WTC11 (cell line): ENCODE data around the gene SETX. TPM values are rescaled to one million over a fixed set of nuclear protein-coding genes. Genes with fewer than 3 reads are reported as not detected.
A peak's percentile ranks its signal among the peaks of the same experiment; 100 is the strongest.

Source experiments
- ATF3 ChIP-seq: sonication (generic); formaldehyde crosslinking; conservative IDR thresholded peaks from 2 replicates; pipeline ENCODE4 v1.8.1; 2022; ENCODE audit warnings: mild to moderate bottlenecking, missing genetic modification reagents
- ATF6 ChIP-seq: sonication (generic); formaldehyde crosslinking; IDR thresholded peaks from 2 replicates; pipeline ENCODE4 v1.8.1; 2023; ENCODE audit warnings: mild to moderate bottlenecking, missing genetic modification reagents
- CREM ChIP-seq: sonication (generic); formaldehyde crosslinking; IDR thresholded peaks from 2 replicates; pipeline ENCODE4 v1.8.1; 2022; ENCODE audit warnings: mild to moderate bottlenecking, missing genetic modification reagents, moderate library complexity
- FOXP1 ChIP-seq: sonication (generic); formaldehyde crosslinking; IDR thresholded peaks from 2 replicates; pipeline ENCODE4 v1.8.0; 2022; ENCODE audit warnings: missing genetic modification reagents, mild to moderate bottlenecking, moderate library complexity, borderline replicate concordance
- HMGXB4 ChIP-seq: sonication (generic); formaldehyde crosslinking; IDR thresholded peaks from 2 replicates; pipeline ENCODE4 v1.8.1; 2023; ENCODE audit warnings: mild to moderate bottlenecking, moderate library complexity, missing genetic modification reagents
- MXD4 ChIP-seq: fragments of 250-450 bp; sonication (Bioruptor Pico); IDR thresholded peaks from 2 replicates; pipeline ENCODE4 v1.8.0; 2021; ENCODE audit warnings: mild to moderate bottlenecking, moderate library complexity, borderline replicate concordance
- NFYB ChIP-seq: sonication (generic); formaldehyde crosslinking; conservative IDR thresholded peaks from 2 replicates; pipeline ENCODE4 v1.8.0; 2022; ENCODE audit warnings: low read depth, missing genetic modification reagents
- NR2C2 ChIP-seq: sonication (generic); formaldehyde crosslinking; IDR thresholded peaks from 2 replicates; pipeline ENCODE4 v1.8.0; 2022; ENCODE audit warnings: mild to moderate bottlenecking, missing genetic modification reagents
- PRDM15 ChIP-seq: sonication (generic); formaldehyde crosslinking; IDR thresholded peaks from 2 replicates; pipeline ENCODE4 v1.8.0; 2022; ENCODE audit warnings: missing genetic modification reagents
- PRRX2 ChIP-seq: fragments of 250-450 bp; sonication (Bioruptor Pico); IDR thresholded peaks from 2 replicates; pipeline ENCODE4 v1.8.0; 2021; ENCODE audit warnings: mild to moderate bottlenecking
- SOX15 ChIP-seq: fragments of 250-450 bp; sonication (Bioruptor Pico); IDR thresholded peaks from 2 replicates; pipeline ENCODE4 v1.9.0; 2021; ENCODE audit warnings: mild to moderate bottlenecking
- SP1 ChIP-seq: sonication (generic); formaldehyde crosslinking; conservative IDR thresholded peaks from 2 replicates; pipeline ENCODE4 v1.8.1; 2022; ENCODE audit warnings: missing genetic modification reagents
- TCF7 ChIP-seq: sonication (generic); formaldehyde crosslinking; IDR thresholded peaks from 2 replicates; pipeline ENCODE4 v1.8.0; 2022; ENCODE audit warnings: mild to moderate bottlenecking, low read depth, missing genetic modification reagents, moderate library complexity
- ZNF121 ChIP-seq: sonication (generic); formaldehyde crosslinking; IDR thresholded peaks from 2 replicates; pipeline ENCODE4 v1.8.0; 2023; ENCODE audit warnings: missing genetic modification reagents
- ZNF138 ChIP-seq: sonication (generic); formaldehyde crosslinking; conservative IDR thresholded peaks from 2 replicates; pipeline ENCODE4 v1.8.1; 2022; ENCODE audit warnings: mild to moderate bottlenecking, moderate library complexity, missing genetic modification reagents
- ZNF219 ChIP-seq: sonication (generic); formaldehyde crosslinking; IDR thresholded peaks from 2 replicates; pipeline ENCODE4 v1.8.0; 2023; ENCODE audit warnings: missing genetic modification reagents, mild to moderate bottlenecking, borderline replicate concordance
- ZNF281 ChIP-seq: sonication (generic); formaldehyde crosslinking; IDR thresholded peaks from 2 replicates; pipeline ENCODE4 v1.8.0; 2023; ENCODE audit warnings: mild to moderate bottlenecking, missing genetic modification reagents
- total RNA-seq: library from RNA; stranded (reverse); gene quantifications from 3 replicates; pipeline ENCODE4 v1.2.3, GENCODE V29; 2021
- TF ChIP-seq, protein P1 (sequence below): sonication (generic); formaldehyde crosslinking; IDR thresholded peaks from 2 replicates; pipeline ENCODE4 v1.8.0; 2022; ENCODE audit warnings: mild to moderate bottlenecking, missing genetic modification reagents
- TF ChIP-seq, protein P2 (sequence below): sonication (generic); formaldehyde crosslinking; IDR thresholded peaks from 2 replicates; pipeline ENCODE4 v1.8.1; 2022; ENCODE audit warnings: low read depth, mild to moderate bottlenecking, moderate library complexity, missing genetic modification reagents, borderline replicate concordance
- TF ChIP-seq, protein P3 (sequence below): sonication (generic); formaldehyde crosslinking; IDR thresholded peaks from 2 replicates; pipeline ENCODE4 v1.8.1; 2022; ENCODE audit warnings: missing genetic modification reagents, borderline replicate concordance

SETX gene
- total RNA-seq, 1 experiment from 2014 or later: 30.1 TPM

DNA sequence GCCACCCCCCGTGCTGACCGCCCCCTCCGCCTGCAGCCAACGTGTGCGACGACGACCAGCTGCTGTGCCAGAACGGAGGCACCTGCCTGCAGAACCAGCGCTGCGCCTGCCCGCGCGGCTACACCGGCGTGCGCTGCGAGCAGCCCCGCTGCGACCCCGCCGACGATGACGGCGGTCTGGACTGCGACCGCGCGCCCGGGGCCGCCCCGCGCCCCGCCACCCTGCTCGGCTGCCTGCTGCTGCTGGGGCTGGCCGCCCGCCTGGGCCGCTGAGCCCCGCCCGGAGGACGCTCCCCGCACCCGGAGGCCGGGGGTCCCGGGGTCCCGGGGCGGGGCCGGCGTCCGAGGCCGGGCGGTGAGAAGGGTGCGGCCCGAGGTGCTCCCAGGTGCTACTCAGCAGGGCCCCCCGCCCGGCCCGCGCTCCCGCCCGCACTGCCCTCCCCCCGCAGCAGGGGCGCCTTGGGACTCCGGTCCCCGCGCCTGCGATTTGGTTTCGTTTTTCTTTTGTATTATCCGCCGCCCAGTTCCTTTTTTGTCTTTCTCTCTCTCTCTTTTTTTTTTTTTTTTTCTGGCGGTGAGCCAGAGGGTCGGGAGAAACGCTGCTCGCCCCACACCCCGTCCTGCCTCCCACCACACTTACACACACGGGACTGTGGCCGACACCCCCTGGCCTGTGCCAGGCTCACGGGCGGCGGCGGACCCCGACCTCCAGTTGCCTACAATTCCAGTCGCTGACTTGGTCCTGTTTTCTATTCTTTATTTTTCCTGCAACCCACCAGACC is 112.8 kb downstream of the SETX start (continued):
- no peak for TF ChIP-seq ZNF281 (CRISPR knock-in tag)
- no peak for TF ChIP-seq PRDM15 (CRISPR knock-in tag)
- no peak for TF ChIP-seq NR2C2 (CRISPR knock-in tag)
- TF ChIP-seq, protein P1, sequence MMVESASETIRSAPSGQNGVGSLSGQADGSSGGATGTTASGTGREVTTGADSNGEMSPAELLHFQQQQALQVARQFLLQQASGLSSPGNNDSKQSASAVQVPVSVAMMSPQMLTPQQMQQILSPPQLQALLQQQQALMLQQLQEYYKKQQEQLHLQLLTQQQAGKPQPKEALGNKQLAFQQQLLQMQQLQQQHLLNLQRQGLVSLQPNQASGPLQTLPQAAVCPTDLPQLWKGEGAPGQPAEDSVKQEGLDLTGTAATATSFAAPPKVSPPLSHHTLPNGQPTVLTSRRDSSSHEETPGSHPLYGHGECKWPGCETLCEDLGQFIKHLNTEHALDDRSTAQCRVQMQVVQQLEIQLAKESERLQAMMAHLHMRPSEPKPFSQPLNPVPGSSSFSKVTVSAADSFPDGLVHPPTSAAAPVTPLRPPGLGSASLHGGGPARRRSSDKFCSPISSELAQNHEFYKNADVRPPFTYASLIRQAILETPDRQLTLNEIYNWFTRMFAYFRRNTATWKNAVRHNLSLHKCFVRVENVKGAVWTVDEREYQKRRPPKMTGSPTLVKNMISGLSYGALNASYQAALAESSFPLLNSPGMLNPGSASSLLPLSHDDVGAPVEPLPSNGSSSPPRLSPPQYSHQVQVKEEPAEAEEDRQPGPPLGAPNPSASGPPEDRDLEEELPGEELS (CRISPR knock-in tag): peak; percentile 67
- 0 out of 2 replicates have a peak, but pooled peaks have one; percentile 31 for TF ChIP-seq SP1
- no peak for TF ChIP-seq MXD4 (CRISPR knock-in tag)
- no peak for TF ChIP-seq ATF6 (CRISPR knock-in tag)
- TF ChIP-seq HMGXB4: no peak
- TF ChIP-seq, protein P2, sequence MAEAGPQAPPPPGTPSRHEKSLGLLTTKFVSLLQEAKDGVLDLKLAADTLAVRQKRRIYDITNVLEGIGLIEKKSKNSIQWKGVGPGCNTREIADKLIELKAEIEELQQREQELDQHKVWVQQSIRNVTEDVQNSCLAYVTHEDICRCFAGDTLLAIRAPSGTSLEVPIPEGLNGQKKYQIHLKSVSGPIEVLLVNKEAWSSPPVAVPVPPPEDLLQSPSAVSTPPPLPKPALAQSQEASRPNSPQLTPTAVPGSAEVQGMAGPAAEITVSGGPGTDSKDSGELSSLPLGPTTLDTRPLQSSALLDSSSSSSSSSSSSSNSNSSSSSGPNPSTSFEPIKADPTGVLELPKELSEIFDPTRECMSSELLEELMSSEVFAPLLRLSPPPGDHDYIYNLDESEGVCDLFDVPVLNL (CRISPR knock-in tag): 0 out of 2 replicates have a peak, but pooled peaks have one; percentile 58
- no peak for TF ChIP-seq CREM (CRISPR knock-in tag)
- no peak; the same call in 1 of the 2 replicates for TF ChIP-seq NFYB (CRISPR knock-in tag)
- no peak for TF ChIP-seq SOX15
- TF ChIP-seq ATF3 (CRISPR knock-in tag): no peak
- 0 out of 2 replicates have a peak, but pooled peaks have one; percentile 54 for TF ChIP-seq TCF7 (CRISPR knock-in tag)
- TF ChIP-seq FOXP1 (CRISPR knock-in tag): peak; percentile 92
- TF ChIP-seq, protein P3, sequence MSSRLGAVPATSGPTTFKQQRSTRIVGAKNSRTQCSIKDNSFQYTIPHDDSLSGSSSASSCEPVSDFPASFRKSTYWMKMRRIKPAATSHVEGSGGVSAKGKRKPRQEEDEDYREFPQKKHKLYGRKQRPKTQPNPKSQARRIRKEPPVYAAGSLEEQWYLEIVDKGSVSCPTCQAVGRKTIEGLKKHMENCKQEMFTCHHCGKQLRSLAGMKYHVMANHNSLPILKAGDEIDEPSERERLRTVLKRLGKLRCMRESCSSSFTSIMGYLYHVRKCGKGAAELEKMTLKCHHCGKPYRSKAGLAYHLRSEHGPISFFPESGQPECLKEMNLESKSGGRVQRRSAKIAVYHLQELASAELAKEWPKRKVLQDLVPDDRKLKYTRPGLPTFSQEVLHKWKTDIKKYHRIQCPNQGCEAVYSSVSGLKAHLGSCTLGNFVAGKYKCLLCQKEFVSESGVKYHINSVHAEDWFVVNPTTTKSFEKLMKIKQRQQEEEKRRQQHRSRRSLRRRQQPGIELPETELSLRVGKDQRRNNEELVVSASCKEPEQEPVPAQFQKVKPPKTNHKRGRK (CRISPR knock-in tag): no peak
- TF ChIP-seq ZNF219 (CRISPR knock-in tag): no peak
- no peak for TF ChIP-seq PRRX2 (CRISPR knock-in tag)
- TF ChIP-seq ZNF138 (CRISPR knock-in tag): no peak
- TF ChIP-seq ZNF121 (CRISPR knock-in tag): no peak
